ENCODE results near the gene DCLRE1C.
"Not testable (repeated sequence)": the region's sequence is repeated elsewhere in the genome, so short reads cannot be mapped to it uniquely, and the experiment has no call there.

Gene DCLRE1C

GRCh38 chr10:14879124-14879927 is 74.6 kb downstream of the DCLRE1C start:
- DNase-seq = peak; percentile 6

DNA sequence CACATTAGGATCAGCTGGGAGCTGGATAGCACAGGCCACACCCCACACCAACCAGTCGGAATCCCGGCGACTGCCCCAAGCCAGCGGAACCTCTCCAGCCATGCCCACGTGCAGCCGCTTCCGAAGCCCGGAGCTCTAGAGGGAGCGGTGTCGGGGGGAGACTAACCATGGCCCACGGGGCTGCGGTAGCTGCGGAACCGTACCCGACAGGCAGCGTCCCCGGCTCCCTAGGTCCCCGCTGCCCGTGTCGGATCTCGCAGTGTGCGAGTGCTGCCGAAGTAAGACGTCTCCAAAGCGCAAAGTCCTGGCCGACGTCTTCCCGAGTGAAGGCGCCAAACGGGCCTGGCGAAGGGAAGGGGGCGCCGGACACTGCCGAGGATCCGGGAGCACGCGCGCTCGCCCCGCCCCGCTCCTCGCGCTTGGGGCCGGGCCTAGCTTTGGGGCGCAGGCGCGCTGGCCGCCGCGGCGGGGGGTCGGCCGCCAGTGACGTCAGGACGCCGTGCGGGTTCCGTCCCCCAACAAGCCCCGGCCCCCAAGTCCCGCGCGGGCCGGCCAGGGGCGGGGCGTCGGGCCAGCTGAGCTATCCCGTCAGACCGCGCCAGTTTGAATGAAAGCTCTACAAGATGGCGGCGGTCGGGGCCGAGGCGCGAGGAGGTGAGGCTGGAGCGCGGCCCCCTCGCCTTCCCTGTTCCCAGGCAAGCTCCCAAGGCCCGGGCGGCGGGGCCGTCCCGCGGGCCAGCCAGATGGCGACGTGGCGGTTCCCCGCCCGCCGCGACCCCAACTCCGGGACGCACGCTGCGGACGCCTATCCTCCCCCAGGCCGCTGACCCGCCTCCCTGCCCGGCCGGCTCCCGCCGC is 75.4 kb downstream of the DCLRE1C start, which contains the start of gene SUV39H2:
TSS of gene SUV39H2 (plus strand) at position 601 of the 858 bp plus-strand sequence. CDS start at position 624, 23 bp downstream.
- DNase-seq = peak; percentile 90

DNA sequence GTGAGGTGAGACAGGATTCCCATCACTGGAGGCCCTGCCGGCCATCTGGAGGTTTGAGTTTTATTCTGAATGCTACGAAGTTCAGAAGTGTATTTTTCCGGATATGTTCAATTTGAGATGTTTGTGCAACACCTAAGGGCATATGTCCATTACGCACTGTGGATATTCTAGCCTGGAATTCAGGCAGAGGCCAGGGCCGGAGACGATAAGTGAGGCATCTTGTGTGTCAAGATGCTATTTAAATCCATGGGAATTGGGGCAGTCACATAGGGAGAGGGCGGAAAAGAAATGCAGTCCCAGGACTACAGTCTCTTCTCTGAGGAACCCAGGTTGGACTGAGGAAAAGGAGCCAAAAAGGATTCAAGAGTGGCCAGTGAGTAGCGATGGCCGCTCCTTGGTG is 77.1 kb downstream of the DCLRE1C start:
- no peak for DNase-seq

DNA sequence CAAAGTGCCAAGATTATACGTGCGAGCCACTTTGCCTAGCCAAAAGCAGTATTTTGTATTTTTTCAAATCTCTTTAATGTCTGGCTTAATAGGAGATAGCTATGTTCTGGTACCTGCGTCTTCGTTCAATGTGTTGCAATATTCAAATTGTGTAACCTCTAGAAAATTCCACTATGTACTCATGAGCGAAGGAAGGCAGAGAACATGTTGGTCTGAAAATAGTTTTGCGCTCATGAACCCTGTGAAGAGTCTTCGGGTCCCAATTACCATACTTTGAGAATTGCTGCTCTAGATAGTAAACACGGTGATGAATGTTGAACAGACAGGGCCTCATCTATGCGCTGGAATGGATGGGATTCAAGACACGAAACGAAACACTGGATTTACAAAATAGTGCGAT is 78.0 kb downstream of the DCLRE1C start:
- DNase-seq = no peak

DNA sequence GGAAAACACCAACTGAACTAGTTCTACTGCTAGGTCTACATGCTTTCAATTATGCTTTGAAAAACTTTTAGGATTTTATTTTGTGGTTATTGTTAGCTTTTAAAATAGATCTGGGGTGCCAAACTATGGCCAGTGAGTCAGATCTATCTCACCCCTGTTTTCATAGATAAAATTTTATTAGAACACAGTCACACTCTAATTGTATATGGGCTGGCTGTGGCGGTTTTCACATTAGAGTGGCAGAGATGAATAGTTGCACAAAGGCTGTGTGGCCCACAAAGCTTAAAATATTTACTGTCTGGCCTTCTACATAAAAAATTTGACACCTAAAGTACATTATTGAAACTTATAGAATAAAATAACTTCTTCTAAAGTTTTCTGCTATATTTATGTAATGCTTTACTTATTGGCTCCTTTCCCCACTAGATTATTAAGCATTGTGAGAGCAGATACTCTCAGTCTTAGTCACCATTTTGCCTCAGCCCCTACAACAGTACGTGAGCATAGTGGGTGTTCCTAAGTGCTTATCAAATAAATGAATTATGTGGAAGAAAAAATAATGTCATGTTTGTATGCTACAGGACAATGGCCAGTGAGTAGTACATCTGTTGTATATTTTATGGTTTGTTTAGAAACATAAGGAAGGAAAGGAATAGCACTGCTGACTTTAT is 80.7 kb downstream of the DCLRE1C start:
- DNase-seq = no peak

- DNase-seq = not testable (repeated sequence)
Measured at GRCh38 chr10:14864871-14865270, 89.0 kb downstream of the DCLRE1C start.

- not testable (repeated sequence) for DNase-seq
Measured at GRCh38 chr10:14864466-14864865, 89.4 kb downstream of the DCLRE1C start.

- DNase-seq = no peak
Measured at GRCh38 chr10:14860791-14861190, 93.1 kb downstream of the DCLRE1C start.

DNA sequence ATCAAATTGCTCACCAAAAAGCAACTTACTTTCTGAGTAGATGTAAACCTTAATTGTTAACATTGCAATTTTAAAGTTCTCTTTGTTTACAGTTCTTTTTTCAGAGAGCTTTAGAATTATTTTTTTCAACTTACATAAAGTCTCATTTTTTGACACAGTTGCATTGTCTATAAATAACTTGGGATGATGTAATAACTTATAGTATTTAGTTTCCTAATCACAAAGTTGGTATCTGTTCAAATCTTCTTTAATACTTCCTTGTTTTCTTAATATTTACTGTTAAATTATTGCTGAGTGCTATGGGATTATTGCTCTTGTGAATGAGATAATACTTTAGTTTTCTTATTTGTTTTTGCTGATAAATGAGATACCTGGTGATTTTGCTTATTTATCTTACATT is 94.1 kb downstream of the DCLRE1C start:
- DNase-seq = no peak

DNA sequence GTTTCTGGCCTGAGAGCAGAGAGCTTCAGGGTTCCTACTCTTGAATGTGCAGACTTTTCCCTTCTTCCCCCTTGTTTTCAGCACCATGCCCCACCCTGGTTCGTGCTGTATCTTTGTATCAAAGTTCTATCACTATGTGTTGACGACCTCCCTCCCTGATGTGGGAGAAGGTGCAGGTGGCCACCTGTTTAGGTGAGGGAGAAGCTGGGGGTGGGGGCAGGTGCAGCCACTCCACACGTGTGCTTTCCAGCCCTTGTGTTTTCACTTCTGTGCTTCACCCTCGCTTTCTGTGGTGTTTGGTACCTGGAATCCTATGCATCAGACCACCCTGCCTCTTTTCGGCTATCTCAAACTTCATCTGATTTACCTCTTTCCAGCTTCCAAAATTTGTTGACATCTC is 94.9 kb downstream of the DCLRE1C start:
- no peak for DNase-seq

DNA sequence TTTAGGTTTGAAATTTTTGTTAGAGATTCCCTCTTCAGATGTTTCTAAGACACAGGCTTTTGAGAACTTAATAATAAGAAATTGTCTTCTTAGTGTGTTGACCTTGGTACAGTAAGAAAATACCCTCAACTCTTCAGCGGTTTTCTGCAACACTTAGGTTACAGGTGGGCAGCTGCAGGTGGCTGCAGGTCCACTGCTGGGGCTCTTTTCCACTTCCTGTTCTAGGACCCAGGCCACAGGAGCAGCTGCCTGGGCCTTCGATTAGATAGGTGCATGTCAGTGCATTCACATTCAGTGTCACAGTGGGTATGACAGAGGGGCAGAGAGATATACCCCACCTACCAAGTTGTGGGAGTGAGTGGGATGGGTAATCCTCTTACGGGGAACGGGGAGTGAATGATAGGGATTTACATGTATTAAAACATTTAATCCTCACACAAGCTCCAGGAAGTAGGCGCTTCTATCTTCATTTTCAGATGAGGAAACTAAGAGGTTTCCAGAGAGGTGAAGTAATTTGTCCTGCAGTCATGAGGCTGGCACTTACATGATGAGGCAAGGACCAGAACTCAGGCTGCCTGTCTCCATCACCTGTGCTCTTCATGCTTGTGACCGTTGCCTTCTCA is 95.4 kb downstream of the DCLRE1C start:
- no peak for DNase-seq

DNA sequence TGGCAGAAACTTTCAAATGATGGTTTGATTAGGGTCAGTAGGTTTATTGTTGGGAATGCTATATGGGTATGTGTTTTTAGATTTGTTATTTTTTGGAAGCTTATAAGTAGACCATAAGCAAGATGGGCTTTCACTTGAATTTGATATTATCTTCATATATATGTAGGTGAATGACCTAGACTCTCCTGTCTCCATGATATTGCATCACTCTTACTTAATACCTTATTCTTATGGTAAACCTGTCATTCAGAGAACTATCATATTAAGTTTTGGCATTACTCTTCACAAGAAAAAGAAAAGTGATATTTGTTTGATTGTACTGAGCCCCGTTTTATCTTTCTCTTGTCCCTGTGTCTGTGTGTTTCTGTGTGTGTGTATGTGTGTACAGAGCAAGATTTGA is 98.4 kb downstream of the DCLRE1C start:
- no peak for DNase-seq

DNA sequence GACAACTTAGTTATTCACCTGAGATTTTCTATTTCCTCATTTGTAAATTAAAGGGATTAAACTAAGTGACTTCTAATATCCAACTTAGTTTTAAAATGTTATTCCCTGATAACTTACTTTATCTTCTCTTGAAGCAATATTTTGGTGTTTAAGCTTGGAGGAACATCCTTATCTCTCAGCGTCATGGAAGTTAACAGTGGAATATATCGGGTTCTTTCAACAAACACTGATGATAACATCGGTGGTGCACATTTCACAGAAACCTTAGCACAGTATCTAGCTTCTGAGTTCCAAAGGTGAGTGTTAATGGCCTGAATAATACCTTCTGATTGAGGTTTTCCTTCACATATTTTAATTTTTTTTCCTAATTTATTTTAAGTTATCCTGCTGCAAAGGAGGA is 101.7 kb downstream of the DCLRE1C start:
- DNase-seq = no peak

Data from activated effector memory CD4-positive, alpha-beta T cell treated with Interleukin-2 at 50 U/mL for 16 hours (primary cell).